GM15510 (cell line): ENCODE measurements around the gene PTOV1.

Experiments
- POLR2A ChIP-seq: IDR thresholded peaks from 3 replicates; pipeline ENCODE4 v1.6.1; 2011; ENCODE audit warnings: borderline replicate concordance; ENCODE audit not compliant: insufficient read length; ENCODE audit errors: extremely low read depth

Gene PTOV1

DNA sequence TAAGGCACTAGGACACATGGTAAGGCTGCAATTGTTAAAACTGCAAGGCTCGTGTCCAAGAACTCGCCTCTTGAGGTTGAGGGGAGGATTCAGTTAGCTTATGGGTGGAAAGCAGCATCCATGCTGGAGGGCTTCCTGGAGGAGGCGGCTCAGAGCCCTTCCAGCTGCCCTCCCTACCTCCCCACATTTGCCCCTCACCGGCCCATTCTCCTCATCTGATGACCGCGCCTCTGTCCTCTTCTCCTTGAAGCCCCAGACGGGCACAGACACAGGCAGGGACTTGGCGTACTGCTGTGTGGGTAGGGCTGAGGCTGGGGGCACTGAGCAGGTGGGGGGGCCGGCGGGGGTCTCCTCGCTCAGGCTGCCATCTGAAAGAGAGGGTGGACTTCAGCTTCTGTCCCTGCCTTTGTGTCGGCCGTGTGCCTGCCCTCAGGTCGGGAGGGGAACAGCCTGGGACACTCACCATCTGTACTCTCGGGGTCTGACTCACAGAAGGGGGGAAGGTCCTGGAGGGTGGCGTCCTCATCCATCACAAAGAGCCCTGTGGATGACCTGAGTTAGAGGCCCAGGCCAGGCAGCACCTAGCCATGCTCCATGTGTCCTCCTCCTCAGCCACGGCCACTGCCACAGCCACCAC is 20.5 kb downstream of the PTOV1 start:
- no peak for TF ChIP-seq POLR2A

DNA sequence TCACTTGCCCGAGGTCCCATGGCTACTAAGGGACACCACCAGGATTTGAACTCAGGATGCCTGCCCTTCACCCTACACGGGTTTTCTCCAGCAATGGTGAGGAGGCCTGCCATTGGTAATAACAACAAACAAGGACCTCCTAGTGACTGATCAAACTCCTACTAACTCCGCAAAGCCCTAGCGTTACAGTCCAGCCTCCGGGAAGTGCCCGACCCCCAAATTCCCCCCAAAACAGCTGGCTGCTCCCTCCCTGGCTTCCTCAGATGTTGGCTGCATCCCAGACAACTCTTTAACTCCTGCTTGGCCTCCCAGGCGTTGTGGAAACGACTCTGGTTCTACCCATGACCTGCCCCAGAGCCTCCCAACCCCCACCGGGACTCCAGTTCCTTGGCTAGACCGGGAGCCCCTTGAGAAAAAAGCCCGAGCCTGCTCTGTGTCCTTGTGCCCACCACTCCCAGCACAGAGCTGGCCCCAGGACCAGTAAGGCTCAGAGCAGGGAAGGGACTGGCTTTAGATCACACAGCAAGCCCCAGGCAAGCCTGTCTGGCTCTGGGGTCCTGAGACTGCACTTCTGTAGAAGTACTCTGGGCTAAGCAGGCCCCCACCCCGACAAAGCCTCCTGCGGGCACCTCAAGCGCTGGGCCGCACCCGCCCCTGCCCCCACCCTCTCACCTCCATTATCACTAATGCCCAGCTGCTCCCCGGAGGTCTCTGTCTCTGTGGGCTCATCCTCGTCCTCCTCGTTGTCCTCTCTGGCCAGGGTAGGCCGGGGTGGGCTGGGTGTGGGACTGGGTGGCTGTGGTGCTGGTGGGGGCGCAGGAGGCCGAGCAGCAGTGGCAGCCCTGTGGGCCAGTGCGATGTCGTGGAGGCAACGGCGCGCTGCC is 21.5 kb downstream of the PTOV1 start:
- TF ChIP-seq POLR2A: no peak

DNA sequence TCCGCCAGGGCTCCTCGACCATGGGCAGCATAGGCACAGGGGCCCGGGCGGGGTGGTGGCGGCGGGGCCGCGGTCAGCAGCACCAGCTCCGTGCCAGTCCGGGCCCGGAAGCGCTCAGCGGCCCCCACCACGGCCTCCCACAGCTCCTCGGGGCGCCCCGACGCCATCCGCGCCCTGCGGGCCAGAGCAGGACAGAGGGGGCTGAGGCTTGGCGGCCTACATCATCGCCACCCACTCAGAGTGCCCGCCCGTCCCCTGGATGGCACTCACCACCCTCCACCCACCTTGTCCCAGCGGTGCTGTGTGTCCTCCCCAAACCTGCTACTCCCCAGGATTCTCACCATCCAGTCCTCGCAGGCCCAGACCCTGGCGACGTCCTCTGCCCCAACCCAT is 22.2 kb downstream of the PTOV1 start:
- TF ChIP-seq POLR2A: no peak

DNA sequence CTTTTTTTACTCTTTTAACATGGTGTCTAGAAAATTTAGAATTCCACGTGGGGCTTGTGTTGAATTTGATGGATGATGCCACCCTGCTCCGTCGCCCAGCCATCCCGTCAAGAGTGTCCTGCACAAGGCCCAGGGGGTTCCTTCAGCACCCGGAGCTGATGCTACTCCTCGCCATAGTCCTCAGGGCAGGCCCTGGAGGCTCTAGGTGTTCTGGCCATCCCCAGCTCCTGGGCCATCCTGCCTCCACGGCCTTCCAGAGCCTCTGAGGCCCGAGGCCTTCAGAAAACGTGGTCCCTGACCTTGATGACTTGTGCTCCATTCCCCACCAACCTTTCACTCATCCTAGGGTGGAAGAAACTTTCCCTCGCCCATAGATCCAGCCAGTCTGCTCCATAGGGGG is 22.9 kb downstream of the PTOV1 start:
- TF ChIP-seq POLR2A: no peak

DNA sequence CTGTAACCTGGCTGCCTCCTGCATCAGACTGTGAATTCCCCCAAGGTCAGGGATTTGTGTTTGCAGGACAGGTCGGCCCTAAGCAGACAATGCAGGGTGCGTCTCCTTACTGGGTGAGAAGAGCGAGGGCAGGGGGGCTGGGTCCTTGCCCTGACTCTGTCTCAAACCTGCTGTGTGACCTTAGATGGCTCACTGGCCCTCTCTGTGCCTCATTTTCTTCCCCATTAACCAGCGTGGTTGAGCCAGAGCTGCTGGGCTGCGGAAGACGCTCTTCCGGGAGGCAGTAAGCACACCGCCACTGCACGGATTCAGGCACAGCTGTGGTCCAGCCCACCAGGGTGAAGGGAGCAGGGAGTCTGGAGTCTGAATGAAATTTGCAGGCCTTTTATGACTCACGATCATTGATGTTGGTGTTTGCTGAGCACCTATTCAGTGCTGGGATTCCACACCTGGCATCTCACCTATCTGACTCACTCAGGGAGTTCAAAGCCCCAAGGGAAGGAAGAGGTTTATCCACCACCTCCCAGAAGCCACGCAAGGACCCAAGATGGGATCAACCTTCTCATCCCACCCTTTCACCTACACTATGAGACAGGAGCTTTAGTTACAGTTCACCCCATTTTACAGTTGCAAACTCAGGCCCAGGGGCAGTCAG is 23.7 kb downstream of the PTOV1 start:
- no peak for TF ChIP-seq POLR2A

DNA sequence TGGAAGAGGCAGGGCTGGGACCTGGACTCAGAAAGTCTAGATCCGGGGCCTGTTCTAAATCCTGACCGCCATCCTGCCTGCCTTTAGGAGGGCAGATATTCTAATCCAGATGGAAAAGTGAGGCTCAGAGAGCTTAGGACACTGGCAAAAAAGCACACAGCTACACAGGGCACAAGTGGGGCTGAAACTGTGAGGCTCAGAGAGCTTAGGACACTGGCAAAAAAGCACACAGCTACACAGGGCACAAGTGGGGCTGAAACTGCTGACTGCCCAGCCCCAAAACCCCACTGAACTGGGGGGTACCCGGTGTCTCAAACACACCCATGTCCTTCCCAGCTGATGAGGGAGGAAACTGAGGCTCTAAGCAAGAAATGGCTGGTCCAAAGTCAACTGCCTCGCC is 24.2 kb downstream of the PTOV1 start:
- TF ChIP-seq POLR2A: no peak

DNA sequence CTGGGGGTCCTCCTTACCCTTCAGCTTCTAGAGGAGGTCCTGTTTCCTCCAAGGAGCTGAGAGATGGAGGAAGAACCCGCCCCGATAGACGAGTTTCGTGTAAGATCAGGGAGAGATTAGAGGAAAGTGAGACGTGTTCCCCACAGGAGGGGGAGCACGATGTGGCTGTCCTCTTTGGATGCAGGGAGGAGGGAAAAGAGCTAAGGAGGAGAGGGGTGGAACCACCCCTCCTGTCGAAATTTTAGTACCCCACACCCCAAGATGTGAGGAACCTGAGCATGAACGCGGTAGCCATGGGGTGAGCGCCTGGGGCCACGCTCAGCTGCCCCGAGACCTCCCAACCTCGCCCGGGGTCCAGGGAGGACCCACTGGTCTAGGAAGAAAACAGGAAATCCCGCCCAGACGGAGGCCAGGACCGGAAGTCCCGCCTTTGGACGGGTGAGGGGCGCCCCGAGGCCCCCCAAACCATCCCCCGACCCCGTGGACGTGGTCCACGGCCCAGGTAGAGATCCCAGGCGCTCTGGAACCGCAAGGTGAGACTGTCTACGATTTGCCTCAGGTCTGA is 25.0 kb downstream of the PTOV1 start:
- TF ChIP-seq POLR2A: peak; percentile 58

DNA sequence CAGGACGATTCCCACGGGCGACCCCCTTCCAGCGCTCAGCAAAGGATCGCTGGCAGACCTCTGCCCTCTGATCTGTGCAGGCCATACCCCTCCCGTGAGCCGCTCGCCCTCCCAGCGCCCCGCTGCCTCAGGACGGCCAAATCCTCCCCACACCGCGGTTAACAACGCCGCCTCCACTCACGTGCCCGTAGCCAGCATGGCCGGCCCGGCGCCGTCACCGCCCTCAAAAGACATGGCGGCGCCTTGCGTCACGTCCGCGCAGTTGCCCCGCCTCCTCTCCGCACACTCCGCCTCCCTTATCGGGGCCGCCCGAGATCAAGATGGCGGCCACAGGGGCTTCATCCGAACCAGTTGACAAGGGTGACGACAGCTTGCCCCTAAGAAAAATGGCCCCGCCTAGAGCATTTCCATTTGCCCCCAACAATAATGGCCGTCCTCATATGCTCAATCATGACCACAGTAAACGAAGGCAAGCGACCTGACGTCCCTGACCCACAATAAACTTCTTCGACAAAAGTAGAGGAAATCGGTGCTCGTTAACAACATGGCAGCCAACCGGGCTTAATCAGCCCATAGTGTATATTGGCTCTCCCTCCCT is 25.6 kb downstream of the PTOV1 start:
- peak; percentile 39 for TF ChIP-seq POLR2A

DNA sequence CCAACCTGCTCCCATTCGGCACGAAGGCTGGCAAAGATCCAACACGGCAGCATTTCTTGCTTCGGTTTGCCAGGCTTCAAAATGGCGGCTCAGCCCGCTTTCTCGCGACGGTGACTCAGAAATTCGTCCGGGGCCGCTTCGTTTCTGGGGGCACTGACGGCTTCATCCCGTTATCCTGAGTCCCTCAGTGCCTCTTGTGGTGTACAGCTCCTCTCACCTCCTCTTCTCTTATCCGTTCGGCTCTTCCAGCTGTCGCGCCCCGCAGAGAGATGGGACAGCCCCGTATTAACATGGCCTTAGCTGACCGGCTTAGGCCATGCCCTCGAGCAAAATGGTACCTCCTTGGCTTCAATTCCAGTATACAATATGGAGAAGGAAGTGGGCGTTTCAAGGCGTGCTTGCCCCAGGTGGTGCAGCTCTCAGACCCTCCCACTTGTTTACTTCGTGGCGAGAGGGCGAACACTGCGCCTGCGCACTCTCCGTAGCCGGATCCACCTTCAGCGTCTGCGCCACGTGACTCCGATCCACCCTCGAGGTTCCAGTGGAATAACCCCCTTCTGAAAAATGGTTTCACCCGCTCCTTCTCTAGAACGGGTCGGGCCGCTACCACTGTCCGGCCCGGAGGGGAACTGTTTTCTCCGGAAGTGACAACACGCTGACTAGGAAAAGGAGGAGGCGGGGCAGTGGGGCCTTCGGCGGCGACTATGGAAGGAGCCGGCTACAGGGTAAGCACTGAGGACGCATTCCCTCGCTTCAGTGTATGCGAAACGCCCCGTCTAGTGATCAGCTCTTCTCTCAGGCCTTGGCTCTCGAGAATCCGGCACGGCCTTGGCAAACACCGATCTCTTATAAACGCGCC is 26.3 kb downstream of the PTOV1 start, which contains the start of the genes AKT1S1 and TBC1D17:
Gene AKT1S1, minus strand, starts transcription at position 336 of the 859 bp plus-strand sequence. CDS start 4,060 bp downstream, outside the sequence.
Gene TBC1D17, plus strand, starts transcription at position 683 of the 859 bp plus-strand sequence. Its CDS starts 22 bp downstream, at position 705.
- TF ChIP-seq POLR2A: peak; percentile 45

DNA sequence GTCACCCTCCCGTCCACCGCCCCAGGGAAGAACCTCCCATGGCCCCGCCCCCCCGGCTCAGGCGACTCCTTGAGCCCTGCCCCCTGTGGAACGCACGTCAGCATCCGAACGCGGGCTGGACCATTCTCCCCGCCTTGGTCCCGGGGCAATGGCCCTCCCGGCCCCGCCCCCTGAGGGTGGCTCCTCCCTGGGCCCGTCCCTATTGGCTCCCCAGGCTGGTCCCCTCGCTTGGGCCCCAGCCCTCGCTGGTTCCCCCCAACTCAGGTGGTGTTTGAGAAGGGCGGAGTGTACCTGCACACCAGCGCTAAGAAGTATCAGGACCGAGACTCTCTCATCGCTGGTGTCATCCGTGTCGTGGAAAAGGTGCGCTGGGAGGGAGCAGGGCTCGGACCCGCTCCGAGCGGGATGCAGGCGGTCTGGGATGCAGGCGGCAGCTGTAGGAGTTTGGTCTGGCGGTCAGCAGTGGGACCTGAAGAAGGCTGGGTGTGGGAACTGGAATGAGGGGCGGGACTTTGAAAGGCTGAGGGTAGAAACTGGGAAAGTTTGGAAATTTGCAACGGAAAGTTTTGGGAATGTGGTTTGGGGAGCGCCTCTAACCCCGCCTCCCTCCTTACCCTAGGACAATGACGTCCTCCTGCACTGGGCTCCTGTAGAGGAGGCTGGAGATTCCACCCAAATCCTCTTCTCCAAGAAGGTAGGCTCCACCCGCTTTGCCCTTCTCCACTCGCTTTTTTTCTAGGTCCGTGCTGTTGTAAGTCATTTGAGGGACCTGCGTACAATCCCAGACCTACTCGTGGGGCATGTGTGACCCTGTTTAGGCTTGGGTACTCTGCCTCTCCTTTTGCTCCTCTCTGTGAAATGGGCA is 27.2 kb downstream of the PTOV1 start:
- peak; percentile 1 for TF ChIP-seq POLR2A

DNA sequence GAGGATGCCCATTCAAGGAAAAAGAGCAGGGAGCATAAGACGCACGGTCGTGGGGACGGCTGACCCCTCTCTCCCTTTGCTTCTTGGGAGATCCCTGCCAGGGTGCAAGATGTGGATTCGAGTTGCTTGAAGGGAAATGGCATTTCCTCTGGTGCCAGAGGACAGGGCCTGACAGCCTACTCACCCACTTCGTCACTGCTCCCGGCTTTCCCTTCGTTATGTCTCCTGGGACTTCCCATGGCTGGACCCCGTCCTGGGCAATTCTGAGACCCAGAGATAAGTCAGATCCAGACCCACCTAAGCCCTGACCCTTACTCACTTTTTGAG is 27.7 kb downstream of the PTOV1 start:
- no peak for TF ChIP-seq POLR2A

DNA sequence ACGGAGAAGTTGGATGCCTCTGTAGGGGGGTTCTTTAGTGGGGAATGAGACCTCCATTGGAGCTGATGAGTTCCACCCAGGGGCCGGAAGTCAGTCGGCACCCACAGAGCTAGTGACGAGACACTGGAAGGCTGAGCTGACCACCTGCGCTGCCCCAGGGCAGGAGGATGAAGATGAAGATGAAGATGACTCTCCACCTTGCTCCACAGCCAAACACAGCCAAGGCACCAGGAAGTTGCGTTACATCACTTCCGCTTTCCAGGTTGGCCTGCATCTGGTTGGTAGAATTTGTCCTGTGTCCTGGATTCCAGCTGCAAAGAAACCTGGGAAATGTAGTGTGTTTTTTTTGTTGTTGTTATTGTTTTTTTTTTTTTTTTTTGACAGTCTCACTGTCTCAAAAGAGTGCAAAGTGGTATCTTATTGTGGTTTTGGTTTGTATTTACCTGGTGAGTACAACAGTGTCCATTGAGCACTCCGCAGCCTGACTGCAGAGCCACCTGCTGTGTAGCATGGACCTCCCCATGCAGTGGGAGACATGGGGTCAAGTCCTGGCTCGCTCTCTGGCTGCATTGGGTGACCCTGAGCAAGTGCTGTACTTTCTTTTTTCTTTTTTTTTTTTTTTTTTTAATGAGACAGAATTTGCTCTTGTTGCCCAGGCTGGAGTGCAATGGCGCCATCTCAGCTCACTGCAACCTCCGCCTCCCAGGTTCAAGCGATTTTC is 28.4 kb downstream of the PTOV1 start:
- no peak for TF ChIP-seq POLR2A
